ENCODE measurements around the gene DCHS1.
A peak's percentile ranks its signal among the peaks of the same experiment; 100 is the strongest.

The DCHS1 gene

DNA sequence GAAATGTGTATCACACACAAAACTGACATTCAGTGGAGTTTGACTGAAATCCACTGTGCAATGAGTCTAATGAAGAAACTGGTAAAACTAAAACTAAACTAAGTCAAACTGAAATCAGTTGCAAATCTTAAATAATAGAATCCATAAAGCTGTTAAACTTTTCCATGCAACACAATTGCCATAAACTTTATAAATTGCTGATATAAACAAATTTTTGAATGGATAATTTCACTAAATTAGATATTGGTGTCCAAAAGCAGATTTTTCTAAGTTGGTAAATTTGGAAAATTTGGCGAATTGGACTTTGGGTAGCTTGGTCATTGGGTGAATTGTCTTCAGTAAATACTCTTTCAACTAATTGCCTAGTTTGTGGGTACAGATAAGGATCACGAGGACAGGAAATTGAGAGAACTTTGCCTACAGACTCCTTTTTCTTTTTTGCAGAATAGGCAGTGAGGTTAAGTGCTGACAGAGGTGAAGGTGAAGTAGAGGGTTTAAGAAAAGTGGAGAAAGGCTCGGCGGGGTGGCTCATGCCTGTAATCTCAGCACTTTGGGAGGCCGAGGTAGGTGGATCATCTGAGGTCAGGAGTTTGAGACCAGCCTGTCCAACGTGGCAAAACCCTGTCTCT lies 14.7 kb upstream of the DCHS1 start:
- no peak for DNase-seq (ENCODE audit: low read depth)

DNA sequence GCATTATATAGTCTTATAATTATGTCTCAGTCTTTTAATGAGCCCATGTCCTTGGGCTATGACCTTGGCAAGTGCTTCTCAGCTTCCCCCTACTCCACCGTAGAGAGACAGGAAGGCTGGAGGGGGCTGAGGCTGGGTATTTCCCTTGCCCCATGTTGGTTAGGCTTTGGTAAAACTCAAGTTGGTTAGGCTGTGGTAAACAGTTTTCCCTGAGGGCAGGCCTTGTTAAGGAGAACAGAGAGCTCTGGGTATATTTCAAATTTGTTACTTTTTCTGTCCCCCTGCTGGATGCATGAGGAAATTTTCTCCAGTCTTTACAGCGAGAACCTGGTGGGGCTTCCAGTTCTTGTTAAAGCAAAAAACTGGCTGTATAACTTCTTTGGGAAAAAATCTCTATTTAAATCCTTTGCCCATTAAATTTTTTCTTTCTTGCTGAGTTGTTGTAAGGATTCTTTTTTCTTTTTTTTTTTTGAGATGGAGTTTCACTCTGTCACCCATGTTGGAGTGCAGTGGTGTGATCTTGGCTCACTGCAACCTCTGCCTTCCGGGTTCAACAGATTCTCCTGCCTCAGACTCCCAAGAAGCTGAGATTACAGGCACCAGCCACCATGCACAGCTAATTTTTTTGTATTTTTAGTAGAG lies 12.2 kb upstream of the DCHS1 start:
- DNase-seq (ENCODE audit: low read depth), result no peak

DNA sequence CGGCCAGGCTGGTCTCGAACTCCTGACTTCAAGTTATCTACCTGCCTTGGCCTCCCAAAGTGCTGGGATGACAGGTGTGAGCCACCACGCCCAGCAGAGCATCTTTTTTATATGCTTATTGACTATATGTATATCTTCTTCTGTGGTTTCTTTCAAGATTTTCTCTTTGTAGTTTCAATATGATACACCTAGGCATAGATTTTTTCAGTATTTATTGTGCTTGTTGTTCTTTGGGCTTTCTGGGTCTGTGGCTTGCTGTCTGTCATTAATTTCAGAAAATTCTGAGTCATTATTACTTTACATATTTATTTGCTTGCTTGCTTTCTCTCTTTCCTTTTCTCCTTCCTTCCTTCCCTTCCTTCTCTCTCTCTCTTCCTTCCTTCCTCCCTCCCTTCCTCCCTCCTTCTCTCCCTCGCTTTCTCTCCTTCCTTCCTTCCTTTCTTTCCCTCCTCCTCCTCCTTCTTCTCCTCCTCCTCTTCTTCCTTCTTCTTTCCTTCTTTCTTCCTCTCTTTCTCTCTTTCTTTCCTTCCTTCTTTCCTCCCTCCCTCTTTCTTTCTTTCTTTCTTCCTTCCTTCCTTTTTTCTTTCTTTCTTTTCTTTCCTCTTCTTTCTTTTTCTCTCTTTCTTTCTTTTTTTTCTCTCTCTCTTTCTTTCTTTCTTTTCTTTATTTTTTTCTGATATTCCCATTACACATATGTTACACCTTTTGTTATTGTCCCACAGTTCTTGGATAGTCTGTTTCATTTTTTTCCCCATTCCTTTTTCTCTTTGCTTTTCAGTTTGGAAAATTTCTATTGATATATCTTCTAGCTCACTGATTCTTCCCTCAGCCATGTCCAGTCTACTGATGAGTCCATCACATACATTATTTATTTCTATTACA lies 10.9 kb upstream of the DCHS1 start:
- no peak for DNase-seq (ENCODE audit: low read depth)

DNA sequence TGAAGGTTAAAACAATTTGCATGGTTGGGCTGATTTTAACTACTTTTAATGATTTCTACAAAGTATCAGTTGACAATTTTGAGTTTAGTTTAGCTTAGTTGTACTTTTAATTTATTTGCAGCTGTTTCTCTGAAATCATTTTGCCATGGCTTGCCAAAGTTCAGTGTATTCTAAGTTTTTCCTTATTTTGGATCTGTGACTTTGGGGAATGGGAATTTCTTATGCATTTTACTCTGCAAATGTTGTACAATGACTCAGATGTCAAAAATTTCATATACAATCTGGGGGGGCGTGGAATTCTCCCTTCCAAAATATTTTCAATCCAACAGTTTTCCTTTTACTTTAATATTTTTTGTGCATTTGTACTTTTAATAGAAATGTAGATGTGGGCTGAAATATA lies 8.9 kb upstream of the DCHS1 start:
- no peak for DNase-seq (ENCODE audit: low read depth)

DNA sequence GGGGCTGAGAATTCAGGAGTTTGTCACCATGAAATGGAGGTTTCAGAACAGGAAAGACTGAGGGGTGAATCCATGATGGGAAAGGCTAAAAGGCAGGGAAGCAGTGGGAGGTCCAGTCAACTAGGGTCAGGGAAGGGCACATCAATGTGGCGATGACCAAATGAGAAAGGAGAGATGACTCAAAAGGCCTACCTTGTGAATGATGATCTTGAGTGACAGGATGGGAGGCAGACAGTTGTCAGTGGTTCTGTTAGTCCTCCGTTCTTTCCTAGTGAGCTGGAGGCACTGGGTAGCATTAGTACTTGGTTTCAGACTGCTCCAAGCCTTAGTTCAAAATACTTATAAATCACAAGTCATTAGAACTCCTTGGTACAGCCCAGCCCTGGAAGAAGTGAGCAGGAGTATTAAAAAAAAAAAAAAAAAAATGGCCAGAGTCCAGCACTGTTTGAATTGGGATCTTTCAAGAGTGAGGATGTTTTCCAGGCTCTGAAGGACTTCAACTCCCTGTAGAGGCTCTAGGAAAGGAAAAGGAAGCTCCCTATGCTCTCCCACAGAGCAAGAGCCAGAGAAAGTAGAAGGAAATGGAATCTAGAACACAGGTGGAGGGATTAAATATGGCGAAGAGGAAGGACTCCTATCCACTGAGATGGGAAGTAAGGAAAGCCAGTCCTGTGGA lies 8.3 kb upstream of the DCHS1 start:
- no peak for DNase-seq (ENCODE audit: low read depth)

DNA sequence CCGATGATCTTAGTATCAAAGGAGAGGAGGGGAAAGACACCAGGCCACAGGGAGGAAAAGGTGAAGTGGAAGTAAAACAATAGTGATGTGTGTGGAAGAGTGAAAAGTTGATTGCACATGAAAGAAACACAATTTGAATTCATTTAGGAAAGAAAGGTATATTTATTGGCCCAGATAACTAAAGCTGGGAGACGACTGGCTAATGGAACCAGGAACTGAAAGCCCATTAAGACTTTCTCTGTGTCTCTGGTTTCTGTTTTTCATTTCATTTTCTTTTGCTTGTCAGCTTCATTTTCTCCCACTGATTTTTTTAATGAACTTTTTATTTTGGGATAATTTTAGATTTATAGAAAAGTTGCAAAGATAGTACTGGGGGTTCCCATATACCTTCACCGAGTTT lies 5.1 kb upstream of the DCHS1 start:
- DNase-seq (ENCODE audit: low read depth), result no peak

DNA sequence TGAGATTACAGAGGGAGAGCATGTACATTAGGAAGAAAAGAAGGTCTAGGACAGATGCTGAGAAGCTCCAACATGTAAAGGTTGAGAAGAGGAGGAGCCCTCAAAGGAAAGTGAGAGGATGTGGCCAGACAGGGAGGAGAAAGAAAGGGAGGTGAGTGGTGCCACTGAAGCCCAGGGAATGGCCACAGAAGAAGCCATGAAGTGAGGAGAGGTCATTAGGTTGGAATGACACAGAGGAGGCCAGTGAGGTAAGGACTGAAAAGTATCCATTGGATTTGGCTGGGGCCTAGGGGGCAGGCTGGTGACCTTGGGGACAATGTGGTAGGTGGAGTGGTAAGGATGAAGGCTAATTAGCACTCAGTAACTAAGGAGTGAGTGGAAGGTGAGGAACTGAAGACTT lies 3.0 kb upstream of the DCHS1 start:
- no peak for DNase-seq (ENCODE audit: low read depth)

DNA sequence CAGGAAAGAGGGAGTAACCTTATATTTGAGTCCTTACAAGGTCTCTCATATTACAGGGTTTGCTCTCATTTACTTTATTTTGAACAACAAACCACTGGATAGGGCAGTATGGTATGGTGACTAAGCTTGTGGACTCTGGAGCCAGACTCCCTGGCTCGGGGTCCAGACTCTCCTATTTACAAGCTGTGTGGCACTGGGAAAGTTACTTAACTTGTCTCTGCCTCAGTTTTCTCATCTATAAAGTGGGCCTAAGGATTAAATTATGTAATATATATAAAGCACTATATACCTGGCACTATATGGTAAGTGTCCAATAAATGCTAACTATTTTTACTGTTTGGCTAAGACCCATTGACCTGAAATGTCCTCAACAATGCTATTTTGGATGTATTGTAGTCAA lies 1.7 kb upstream of the DCHS1 start:
- DNase-seq (ENCODE audit: low read depth), result no peak

DNA sequence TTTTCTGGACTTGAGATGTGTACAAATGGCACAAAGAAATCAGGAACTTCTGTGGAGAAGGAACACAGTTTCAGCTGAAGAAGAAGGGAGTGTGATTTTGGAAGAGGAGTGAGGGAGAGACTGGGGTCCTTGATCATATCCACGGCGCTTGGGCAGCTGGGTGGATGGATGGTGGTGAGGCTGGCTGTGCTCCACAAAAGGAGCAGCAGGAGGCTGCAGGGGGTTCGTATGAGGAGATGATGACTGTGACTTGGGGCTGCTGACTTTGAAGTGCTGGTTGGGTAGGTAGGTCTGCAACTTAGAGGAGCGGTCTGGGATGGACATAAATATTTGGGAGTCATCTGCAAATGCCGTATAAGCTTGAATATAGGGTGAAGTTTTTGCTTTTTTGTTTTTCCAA lies 1.3 kb upstream of the DCHS1 start:
- no peak for DNase-seq (ENCODE audit: low read depth)

DNA sequence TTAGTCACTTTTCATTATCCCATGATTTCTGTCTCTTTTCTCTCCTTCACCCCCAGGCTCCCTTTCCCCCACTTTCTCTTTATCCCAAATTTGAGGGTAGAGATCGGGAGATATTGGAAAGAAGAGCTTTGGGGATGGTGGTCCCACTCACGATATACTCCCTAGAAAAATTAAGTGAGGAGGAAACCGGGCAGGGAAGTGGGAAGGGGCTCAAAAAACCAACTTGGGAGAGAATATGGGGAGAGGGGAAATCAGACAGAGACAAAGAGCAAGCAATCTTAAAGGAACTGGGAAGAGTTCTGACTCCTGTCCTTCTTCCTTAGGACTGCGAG lies 941 bp upstream of the DCHS1 start:
- DNase-seq (ENCODE audit: low read depth), result no peak

DNA sequence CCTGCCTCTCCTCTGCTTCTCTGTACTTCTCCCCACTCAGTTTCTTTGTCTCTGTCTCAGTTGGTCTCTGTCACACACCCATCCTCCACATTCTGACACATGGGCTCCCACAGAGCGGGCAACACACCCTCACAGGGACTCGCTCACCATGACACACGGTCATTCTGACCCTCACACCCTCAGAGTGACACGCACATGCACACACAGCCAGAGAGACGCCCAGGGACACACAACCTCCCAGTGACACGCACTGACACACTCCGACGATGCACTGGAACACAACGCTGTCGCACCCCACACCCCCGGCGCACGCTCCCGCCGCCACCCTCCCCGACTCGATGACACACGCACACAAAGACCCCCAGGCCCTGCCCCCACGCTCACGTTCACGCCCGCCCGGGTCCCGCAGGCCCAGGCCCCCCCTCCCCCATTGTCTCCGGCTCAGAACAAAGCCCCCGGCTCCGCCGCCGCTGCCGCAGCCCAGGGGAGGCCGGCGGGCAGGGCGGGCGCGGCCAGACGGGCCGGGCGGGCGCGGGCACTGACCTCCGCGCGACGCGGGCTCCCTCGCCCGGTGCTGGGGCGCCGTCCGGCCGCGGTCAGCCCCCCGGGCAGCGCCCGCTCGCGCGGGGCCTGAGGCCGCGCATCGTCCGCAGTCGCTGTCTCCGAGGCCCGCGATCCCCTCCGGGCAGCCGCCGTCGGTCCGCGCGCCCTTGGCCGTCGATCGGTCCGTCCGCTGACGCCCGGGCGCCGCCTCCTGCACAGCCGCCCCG lies 404 bp downstream of the DCHS1 start:
- no peak for DNase-seq (ENCODE audit: low read depth)

DNA sequence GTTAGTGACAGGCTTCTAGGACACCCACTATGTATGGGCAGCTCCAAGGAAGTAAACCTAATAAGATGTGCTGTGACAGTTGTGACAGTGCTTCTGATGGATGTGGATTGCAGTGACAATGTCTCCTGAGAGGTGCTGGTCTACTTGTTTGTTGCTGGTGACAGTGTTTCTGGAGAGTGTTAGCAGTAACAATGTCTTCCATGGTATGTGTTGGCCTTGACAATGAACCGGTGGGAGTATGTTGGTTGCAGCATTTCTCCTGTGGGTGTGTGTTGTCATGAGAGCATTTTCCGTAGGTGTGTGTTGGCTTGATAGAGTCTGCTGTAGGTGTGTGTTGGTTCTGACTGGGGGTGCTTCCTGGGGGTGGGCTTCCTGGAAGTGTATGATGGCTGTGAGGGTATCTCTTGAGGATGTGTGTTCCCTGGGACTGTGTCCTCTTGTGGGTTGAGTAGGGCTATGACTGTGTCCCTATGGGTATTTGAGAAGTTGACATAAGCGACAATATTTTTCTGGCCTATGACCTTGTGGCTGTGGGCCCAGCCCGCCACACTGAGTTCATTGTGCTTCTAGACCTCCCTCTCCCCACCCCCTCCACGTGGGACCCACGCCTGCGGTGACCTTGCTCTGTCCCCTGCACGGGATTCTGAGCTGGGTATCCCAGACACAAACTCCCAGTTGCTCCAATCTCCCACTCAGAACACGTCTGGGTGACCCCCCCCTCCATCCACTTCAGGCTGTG lies 1.2 kb downstream of the DCHS1 start:
- DNase-seq (ENCODE audit: low read depth), result no peak

DNA sequence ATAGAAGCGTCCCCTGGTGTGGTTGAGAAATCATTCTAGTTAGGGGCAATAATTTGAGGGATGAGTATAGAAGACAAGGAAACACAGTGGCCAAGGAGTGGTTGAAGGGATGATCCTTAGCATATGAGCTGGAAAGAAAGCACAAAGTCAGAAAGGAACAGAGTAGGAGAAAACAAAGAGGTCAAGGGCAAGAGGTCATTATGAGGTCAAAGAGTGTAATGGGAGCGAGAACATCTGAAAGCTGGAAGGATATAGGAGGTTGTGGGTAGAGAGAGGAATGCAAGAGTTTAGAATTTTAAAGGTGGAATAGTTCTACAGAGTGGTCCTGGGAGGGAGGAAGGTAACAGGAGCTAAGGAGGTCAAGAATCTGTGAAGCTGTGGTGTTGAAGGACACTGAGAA lies 2.0 kb downstream of the DCHS1 start:
- DNase-seq (ENCODE audit: low read depth), result no peak

DNA sequence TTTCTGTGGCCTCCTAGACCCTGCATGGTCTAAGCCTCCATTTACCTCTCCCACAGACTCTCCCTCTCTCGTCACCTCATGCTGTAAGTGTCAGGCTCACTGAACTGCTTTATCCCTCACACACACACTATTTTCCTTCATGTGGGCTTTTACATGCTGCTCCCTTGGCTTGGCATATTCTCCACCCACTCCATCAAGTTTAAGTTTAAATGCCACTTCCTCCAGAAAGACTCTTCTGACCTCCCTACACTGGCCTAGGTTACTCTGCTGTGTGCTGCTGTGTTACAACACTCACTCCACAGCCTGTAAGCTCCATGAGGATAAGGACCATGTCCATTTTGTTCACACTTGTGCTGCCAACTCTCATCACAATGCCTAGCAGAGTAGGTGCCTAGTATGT lies 2.5 kb downstream of the DCHS1 start:
- DNase-seq (ENCODE audit: low read depth), result no peak

DNA sequence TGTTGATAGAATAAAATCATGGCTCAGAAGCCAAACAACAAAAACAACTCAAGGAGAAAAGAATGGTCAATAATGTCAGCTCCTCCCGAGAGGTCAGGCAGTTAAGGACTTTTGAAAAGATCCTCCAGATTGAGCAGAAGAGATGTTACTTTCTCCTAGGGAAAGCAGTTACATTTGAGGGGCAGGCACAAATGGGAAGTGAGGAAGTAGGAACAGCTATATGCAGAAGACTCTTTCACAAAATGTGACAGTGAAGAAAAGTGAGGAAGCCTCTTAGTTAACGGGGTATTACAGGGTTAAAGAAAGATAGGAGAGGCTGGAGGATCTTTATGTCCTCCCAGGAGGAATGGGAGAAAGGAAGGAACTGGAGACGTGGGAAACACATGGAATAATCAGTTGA lies 3.4 kb downstream of the DCHS1 start:
- no peak for DNase-seq (ENCODE audit: low read depth)

DNA sequence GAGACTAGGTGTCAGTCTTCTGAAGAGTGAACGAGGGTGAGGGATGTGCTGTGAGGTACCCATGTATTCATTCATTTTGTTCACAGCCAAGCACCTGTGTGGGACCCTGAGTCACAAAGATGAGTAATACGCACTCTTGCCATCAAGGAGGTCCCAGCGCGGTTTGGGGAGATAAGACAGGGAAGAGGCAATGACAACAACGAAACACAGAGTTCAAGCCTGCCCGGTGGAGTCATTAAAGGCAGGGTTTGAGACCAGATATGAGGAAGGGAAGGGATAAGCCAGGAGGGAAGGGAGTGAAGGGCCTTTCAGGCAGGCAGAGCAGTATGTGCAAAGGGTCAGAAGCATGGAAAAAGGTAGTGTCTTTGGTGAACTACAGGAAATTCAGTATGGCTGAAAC lies 4.6 kb downstream of the DCHS1 start:
- DNase-seq (ENCODE audit: low read depth), result no peak

DNA sequence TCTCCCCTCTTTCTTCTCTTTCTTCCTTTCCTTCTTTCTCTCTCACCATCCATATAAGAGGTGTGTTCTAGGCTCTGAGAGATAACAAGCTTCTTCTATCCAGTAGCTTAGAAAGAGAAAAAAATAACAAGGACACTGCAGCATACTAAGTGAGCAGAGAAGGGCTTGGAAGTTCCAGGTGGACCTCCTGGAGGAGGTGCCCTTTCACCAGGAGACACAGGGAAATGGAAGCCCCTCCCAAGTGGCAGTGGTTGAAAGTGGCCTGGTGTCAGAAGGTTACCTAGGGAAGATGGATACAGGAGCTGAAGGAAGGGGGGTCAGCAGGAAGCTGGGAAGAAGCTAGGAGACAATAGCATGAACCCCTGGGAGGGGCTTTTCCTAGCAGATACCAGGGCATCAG lies 5.5 kb downstream of the DCHS1 start:
- DNase-seq (ENCODE audit: low read depth), result no peak

DNA sequence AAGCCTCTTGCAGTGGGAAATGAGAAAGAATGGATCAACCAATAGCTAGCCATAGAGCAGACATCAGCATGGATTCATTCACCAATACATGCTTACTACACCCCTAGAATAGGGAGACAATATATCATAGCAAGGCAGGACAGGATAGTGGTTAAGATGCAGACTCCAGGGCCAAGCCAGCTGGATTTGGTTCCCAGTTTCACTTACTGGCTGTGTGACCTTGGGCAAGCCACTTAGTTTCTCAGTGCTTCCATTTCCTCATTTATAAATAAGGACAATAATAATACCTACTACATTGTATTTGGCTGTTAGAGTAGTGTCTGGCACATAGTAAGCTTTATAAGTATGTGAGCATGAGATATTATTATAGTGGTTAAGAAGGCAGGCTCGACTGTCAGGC lies 7.1 kb downstream of the DCHS1 start:
- no peak for DNase-seq (ENCODE audit: low read depth)

DNA sequence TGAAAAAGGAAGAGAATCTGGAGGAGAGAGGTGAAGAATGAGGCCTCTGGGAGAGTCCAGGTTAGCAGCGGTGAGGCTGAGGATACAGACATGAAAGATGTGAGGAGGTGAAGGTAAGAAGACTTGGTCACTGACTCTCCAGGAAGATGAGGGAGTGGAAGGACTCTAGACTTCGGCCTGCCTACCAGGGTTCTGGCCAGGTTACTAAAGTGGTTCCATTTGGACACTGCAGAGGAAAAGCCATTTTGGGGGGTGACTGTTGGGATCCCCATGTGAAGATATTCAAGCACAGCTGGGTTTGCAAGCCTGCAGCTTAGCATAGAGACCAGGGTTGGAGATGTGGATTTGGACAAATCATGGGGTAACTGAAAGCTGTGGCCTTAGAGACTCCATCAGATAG lies 7.8 kb downstream of the DCHS1 start:
- DNase-seq (ENCODE audit: low read depth), result no peak

DNA sequence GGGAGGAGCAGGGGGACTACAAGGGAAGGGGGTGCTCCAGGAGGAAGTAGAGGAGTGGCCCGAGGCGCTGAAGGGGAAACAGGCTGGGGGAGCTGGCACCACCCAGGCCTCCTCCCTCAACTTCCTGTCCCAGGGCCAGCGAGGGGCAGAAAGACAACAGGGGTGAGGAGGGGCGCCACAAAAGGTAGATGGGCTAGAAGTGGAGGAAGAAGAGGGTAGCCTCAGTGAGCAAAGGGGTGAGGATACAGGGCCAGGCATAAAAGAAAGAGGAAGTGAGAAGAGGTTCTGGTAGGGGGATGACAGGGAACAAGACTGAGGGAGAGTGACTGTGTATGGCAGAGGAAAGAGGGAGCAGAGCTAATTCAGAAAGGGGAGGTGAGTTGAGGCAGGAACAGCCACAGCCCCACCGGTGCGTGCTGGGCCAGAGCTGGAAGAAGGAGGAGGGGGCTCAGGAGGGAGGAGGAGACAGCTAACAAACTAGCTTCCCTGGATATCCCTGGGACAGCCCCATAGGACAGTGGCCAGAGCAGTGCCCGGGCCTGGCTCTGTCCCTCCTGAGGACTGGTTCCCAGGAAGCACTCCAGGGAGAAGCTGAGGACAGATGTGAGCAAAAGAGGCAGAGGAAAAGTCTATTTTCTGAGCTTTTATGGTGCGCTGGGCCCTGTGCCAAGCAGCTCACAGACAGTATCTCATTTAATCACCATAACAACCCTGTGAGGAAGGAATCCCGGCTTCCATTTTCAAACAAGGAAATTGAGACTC lies 8.5 kb downstream of the DCHS1 start:
- DNase-seq (ENCODE audit: low read depth), result peak; percentile 82

DNA sequence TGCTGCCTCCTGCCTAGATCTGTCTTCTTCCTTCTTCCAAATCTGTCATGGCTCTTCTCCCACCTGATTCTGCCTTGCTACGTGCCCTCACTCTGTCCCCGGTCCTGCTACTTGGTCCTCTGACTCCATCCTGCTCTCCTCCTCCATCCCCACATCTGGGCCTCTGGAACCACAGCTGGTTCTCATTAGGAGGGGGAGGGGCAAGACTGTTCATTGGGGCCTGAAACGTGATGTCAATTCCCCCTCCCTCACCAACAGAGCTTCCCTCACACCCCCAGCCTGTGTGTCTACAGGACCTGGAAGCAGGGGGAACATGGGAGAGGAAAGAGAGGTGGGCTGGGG lies 9.1 kb downstream of the DCHS1 start:
- no peak for DNase-seq (ENCODE audit: low read depth)

Data from CMK (cell line).